ENCODE data around the gene BCR. TPM values are rescaled to one million over a fixed set of nuclear protein-coding genes. Genes with fewer than 3 reads are reported as not detected.

The BCR gene
- total RNA-seq, 6 donors from 2014 or later: 47.1 to 105 (median 68.6) TPM

GRCh38 chr22:23301591-23301990 is 121.3 kb downstream of the BCR start:
- TF ChIP-seq EP300 (IDR thresholded peaks at IDR 0.05) (no peak), POLR2AphosphoS5 (IDR thresholded peaks at IDR 0.05) (no peak), POLR2A (IDR thresholded peaks at IDR 0.05) (no peak), CTCF (IDR thresholded peaks at IDR 0.05) (no peak)

GRCh38 chr22:23302171-23303002 is 122.1 kb downstream of the BCR start:
- 84 to 88% methylated on average over 6 to 21 of the region's 21 CpGs for WGBS, 2 donors
- H3K4me1 ChIP-seq: peaks cover 17 to 32% (median 21%) of the 10 kb centered on the region in 4 donors
- peak overlapping the region in 1 of 4 donors; percentile 34 for H3K27ac ChIP-seq
- no peak for ATAC-seq (ENCODE audit: low FRiP score in 2 of 2)
- no peak overlapping the region for H3K4me3 ChIP-seq
- no peak for DNase-seq
- peaks cover 0 to 64% (median 33%) of the 10 kb centered on the region in 4 donors for H3K36me3 ChIP-seq
- H3K9me3 ChIP-seq: no peaks in the 10 kb centered on the region
- no peak for TF ChIP-seq CTCF (IDR thresholded peaks at IDR 0.05)
- TF ChIP-seq POLR2AphosphoS5 (IDR thresholded peaks at IDR 0.05): peak in 1 of 2 donors; percentile 9
- H3K27me3 ChIP-seq: no peaks in the 10 kb centered on the region

More at GRCh38 chr22:23301591-23301990, 121.3 kb downstream of the BCR start:
- Histone ChIP-seq H3K4me1 (peaks cover 13 to 27% (median 17%) of the 10 kb centered on the region in 4 donors), H3K4me3 (no peak overlapping the region), H3K27me3 (no peaks in the 10 kb centered on the region), H3K36me3 (peaks cover 0 to 72% (median 38%) of the 10 kb centered on the region in 4 donors), H3K27ac (no peak overlapping the region), H3K9me3 (no peaks in the 10 kb centered on the region)
- no peak for DNase-seq
- ATAC-seq (ENCODE audit: low FRiP score in 2 of 2): no peak
- WGBS, 2 donors: 86 to 92% methylated on average over 2 to 7 of the region's 7 CpGs

GRCh38 chr22:23305321-23305910 is 125.1 kb downstream of the BCR start:
- Histone ChIP-seq H3K4me1 (peaks cover 17 to 32% (median 21%) of the 10 kb centered on the region in 4 donors), H3K4me3 (peak overlapping the region in 2 of 4 donors; percentile 21 to 24), H3K27ac (peak overlapping the region; percentile 85 to 92 (median 88)), H3K9me3 (no peaks in the 10 kb centered on the region), H3K27me3 (no peaks in the 10 kb centered on the region), H3K36me3 (peaks cover 0 to 35% (median 18%) of the 10 kb centered on the region in 4 donors)
- WGBS, 2 donors: 60 to 74% methylated on average over 6 to 9 of the region's 9 CpGs
- ATAC-seq (ENCODE audit: low FRiP score in 2 of 2) (peak; percentile 13 to 35), DNase-seq (no peak)
- TF ChIP-seq POLR2AphosphoS5 (IDR thresholded peaks at IDR 0.05) (peak; percentile 38 to 59), POLR2A (IDR thresholded peaks at IDR 0.05) (no peak), EP300 (IDR thresholded peaks at IDR 0.05) (peak in 1 of 4 donors; percentile 4), CTCF (IDR thresholded peaks at IDR 0.05) (peak in 1 of 6 experiments; percentile 11)

GRCh38 chr22:23305922-23306374 is 125.6 kb downstream of the BCR start:
- 59 to 75% methylated on average over 10 to 11 of the region's 11 CpGs for WGBS, 2 donors
- peak overlapping the region; percentile 85 to 92 (median 88) for H3K27ac ChIP-seq
- no peaks in the 10 kb centered on the region for H3K27me3 ChIP-seq
- TF ChIP-seq EP300 (IDR thresholded peaks at IDR 0.05): peak in 2 of 4 donors; percentile 79 to 92
- no peak for TF ChIP-seq CTCF (IDR thresholded peaks at IDR 0.05)
- TF ChIP-seq POLR2A (IDR thresholded peaks at IDR 0.05): no peak
- TF ChIP-seq POLR2AphosphoS5 (IDR thresholded peaks at IDR 0.05): peak; percentile 68 to 78
- H3K36me3 ChIP-seq: peaks cover 0 to 29% (median 15%) of the 10 kb centered on the region in 4 donors
- peak overlapping the region in 2 of 4 donors; percentile 21 to 24 for H3K4me3 ChIP-seq
- H3K4me1 ChIP-seq: peaks cover 17 to 32% (median 21%) of the 10 kb centered on the region in 4 donors
- ATAC-seq (ENCODE audit: low FRiP score in 2 of 2): peak in 1 of 2 donors; percentile 73
- H3K9me3 ChIP-seq: no peaks in the 10 kb centered on the region
- peak in 1 of 2 donors; percentile 69 for DNase-seq

Measured in upper lobe of left lung (tissue), 6 donors.